Mesothelial cell of epicardium (in vitro differentiated cells): Measurements from ENCODE around the gene TACR2. TPM values are rescaled to one million over a fixed set of nuclear protein-coding genes. Genes with fewer than 3 reads are reported as not detected.

Experiments
- DNase-seq, 2 experiments: peaks; one replicate each; pipeline ENCODE4 v3.0.0; 2021; ENCODE audit warnings: low spot score in 2 of 2; ENCODE audit not compliant: unreplicated experiment in 2 of 2
- H3K27ac Mint-ChIP-seq: 2 replicates; pipeline ENCODE4 v1.8.0; 2021; ENCODE audit warnings: mixed read lengths
- H3K27me3 Mint-ChIP-seq: 2 replicates; pipeline ENCODE4 v1.8.0; 2021; ENCODE audit warnings: low read depth, mixed read lengths
- H3K36me3 Mint-ChIP-seq: 2 replicates; pipeline ENCODE4 v1.8.0; 2021; ENCODE audit warnings: mixed read lengths
- H3K4me1 Mint-ChIP-seq: 2 replicates; pipeline ENCODE4 v1.8.0; 2021; ENCODE audit warnings: mixed read lengths
- H3K4me3 Mint-ChIP-seq: 2 replicates; pipeline ENCODE4 v1.8.0; 2021; ENCODE audit warnings: mild to moderate bottlenecking, moderate library complexity, mixed read lengths
- H3K9me3 Mint-ChIP-seq: 2 replicates; pipeline ENCODE4 v1.8.0; 2021; ENCODE audit warnings: mixed read lengths
- total RNA-seq: library from RNA; stranded (reverse); gene quantifications from 3 replicates; pipeline ENCODE4 v1.2.1, GENCODE V29; 2021
- TF ChIP-seq, protein P1 (sequence below): fragments of 200-600 bp; sonication (generic); IDR thresholded peaks from one replicate; pipeline ENCODE4 v1.5.0; 2021; ENCODE audit warnings: antibody characterized with exemption; ENCODE audit not compliant: unreplicated experiment

The TACR2 gene
- total RNA-seq, 1 donor from 2014 or later, result not detected

GRCh38 chr10:69415951-69416350, 767 bp downstream of the TACR2 start:
- Mint-ChIP-seq H3K27me3 (no peaks in the 10 kb centered on the region), H3K9me3 (no peaks in the 10 kb centered on the region), H3K27ac (no peak overlapping the region), H3K4me1 (peaks cover 14% of the 10 kb centered on the region), H3K36me3 (no peaks in the 10 kb centered on the region), H3K4me3 (no peak overlapping the region)
- TF ChIP-seq, protein P1, sequence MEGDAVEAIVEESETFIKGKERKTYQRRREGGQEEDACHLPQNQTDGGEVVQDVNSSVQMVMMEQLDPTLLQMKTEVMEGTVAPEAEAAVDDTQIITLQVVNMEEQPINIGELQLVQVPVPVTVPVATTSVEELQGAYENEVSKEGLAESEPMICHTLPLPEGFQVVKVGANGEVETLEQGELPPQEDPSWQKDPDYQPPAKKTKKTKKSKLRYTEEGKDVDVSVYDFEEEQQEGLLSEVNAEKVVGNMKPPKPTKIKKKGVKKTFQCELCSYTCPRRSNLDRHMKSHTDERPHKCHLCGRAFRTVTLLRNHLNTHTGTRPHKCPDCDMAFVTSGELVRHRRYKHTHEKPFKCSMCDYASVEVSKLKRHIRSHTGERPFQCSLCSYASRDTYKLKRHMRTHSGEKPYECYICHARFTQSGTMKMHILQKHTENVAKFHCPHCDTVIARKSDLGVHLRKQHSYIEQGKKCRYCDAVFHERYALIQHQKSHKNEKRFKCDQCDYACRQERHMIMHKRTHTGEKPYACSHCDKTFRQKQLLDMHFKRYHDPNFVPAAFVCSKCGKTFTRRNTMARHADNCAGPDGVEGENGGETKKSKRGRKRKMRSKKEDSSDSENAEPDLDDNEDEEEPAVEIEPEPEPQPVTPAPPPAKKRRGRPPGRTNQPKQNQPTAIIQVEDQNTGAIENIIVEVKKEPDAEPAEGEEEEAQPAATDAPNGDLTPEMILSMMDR, result no peak
- DNase-seq, result no peak

GRCh38 chr10:69415049-69415448, 1.7 kb downstream of the TACR2 start:
- Mint-ChIP-seq H3K4me1 (peaks cover 20% of the 10 kb centered on the region), H3K4me3 (no peak overlapping the region), H3K27ac (no peak overlapping the region), H3K27me3 (no peaks in the 10 kb centered on the region), H3K9me3 (no peaks in the 10 kb centered on the region), H3K36me3 (no peaks in the 10 kb centered on the region)
- DNase-seq, result no peak
- TF ChIP-seq, protein P1, result no peak

GRCh38 chr10:69414036-69415018, 2.4 kb downstream of the TACR2 start:
- DNase-seq, result no peak
- no peak overlapping the region for H3K4me3 Mint-ChIP-seq
- H3K9me3 Mint-ChIP-seq, result no peaks in the 10 kb centered on the region
- H3K27ac Mint-ChIP-seq, result no peak overlapping the region
- TF ChIP-seq, protein P1, result no peak
- peaks cover 20% of the 10 kb centered on the region for H3K4me1 Mint-ChIP-seq
- no peaks in the 10 kb centered on the region for H3K36me3 Mint-ChIP-seq
- no peaks in the 10 kb centered on the region for H3K27me3 Mint-ChIP-seq

GRCh38 chr10:69413221-69413865, 3.4 kb downstream of the TACR2 start:
- Mint-ChIP-seq H3K36me3 (no peaks in the 10 kb centered on the region), H3K4me3 (no peak overlapping the region), H3K27ac (no peak overlapping the region), H3K27me3 (no peaks in the 10 kb centered on the region), H3K4me1 (peaks cover 23% of the 10 kb centered on the region), H3K9me3 (no peaks in the 10 kb centered on the region)
- TF ChIP-seq, protein P1, result peak; percentile 29
- peak in 1 of 2 experiments; percentile 66 for DNase-seq

DNA sequence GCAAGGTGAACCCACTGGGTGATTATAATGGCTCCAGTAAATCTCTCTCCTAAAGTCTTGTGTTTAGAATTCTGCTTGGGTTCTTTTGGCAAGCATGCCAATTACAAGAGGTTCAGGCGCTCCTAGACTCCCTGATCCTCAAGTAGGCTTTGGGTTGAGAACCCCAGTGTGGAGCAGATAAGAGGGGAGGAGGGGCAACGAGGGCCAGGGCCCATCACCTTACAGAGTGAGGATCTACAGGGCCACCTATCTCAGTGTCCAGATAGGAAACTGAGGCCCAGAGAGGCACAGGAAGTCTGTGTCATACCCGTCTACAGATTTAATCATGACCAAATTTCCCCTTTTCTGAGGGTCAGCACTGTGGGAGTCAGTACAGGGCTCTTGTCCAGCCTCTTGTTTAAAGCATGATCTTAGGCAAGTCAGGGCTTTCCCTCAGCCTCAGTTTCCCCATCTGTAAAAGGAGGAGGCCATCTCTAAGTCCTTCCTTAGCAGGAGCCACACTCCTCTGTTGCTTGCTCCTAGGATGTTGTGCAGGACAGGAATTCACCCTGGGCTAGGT, 4.4 kb downstream of the TACR2 start:
- Mint-ChIP-seq H3K36me3 (no peaks in the 10 kb centered on the region), H3K4me3 (no peak overlapping the region), H3K4me1 (peaks cover 19% of the 10 kb centered on the region), H3K9me3 (no peaks in the 10 kb centered on the region), H3K27ac (no peak overlapping the region), H3K27me3 (no peaks in the 10 kb centered on the region)
- DNase-seq, result no peak
- TF ChIP-seq, protein P1, result no peak
